Measurements from ENCODE around the gene NOSTRIN.

- TF ChIP-seq CTCF (IDR thresholded peaks at IDR 0.05; ENCODE audit: low read length) (no peak), EZH2 (optimal IDR thresholded peaks at IDR 0.05; ENCODE audit: low read depth, low read length) (no peak), EZH2phosphoT487 (IDR thresholded peaks at IDR 0.05; ENCODE audit: low read length) (no peak)
Measured at GRCh38 chr2:168810235-168810634, 7.8 kb downstream of the NOSTRIN start.

All from MM.1S (cell line).